ENCODE data around the gene CMTM6.
A peak's percentile ranks its signal among the peaks of the same experiment; 100 is the strongest.

CMTM6 gene

GRCh38 chr3:32438596-32439344 is 63.9 kb downstream of the CMTM6 start:
- peaks cover 58% of the 10 kb centered on the region for H3K4me1 Mint-ChIP-seq
- DNase-seq (ENCODE audit: low spot score in 2 of 2): peak in 1 of 2 donors; percentile 51
- H3K4me3 Mint-ChIP-seq: peak overlapping the region; percentile 80
- H3K36me3 Mint-ChIP-seq: peaks cover 10% of the 10 kb centered on the region
- H3K27ac Mint-ChIP-seq: peak overlapping the region; percentile 99
- H3K9me3 Mint-ChIP-seq: no peaks in the 10 kb centered on the region
- H3K27me3 Mint-ChIP-seq: no peaks in the 10 kb centered on the region
- peak; percentile 88 for ATAC-seq (ENCODE audit: low read depth)

DNA sequence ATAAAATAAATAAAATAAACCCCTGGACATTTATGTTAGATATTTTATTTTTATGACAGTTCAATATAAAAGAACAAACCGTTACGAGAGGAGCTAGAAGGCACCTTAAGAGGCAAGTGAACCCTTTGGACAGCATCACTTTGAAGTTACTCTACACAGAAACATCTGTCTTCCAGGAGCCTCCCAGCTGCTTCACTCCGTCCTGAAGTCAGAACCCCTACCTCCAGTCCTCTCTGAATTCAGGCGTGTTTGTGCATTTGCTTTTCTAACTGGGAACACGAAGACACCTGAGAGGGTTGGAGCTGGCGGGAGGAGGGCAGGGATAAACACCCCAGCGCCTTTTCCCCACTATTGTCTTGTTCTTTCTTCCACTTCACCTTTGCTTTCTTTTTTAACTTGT is 64.8 kb downstream of the CMTM6 start:
- peak overlapping the region; percentile 99 for H3K27ac Mint-ChIP-seq
- peaks cover 5% of the 10 kb centered on the region for H3K36me3 Mint-ChIP-seq
- no peaks in the 10 kb centered on the region for H3K9me3 Mint-ChIP-seq
- no peak for DNase-seq (ENCODE audit: low spot score in 2 of 2)
- peaks cover 60% of the 10 kb centered on the region for H3K4me1 Mint-ChIP-seq
- H3K27me3 Mint-ChIP-seq: no peaks in the 10 kb centered on the region
- ATAC-seq (ENCODE audit: low read depth): no peak
- peak overlapping the region; percentile 51 for H3K4me3 Mint-ChIP-seq

DNA sequence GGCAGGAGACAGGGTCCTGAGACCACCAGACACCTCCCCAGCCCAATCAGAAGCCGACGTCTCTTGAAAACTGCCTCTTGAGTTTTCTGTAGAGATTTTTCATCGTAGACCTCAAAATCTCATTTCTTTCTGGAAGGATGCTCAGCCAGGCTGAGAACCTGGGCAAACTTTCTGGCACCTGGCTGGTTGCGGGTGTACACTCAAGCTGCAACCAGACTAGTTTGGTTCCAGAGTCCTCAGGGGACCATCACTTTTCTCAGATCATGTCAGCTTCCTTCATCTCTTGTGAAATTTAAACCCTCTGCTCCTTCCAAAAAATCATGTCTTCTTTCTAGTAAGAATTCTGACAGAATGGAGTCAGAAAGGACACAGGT is 65.8 kb downstream of the CMTM6 start:
- Mint-ChIP-seq H3K4me3 (no peak overlapping the region), H3K27ac (peak overlapping the region; percentile 30), H3K9me3 (no peaks in the 10 kb centered on the region), H3K36me3 (peaks cover 3% of the 10 kb centered on the region), H3K27me3 (no peaks in the 10 kb centered on the region), H3K4me1 (peaks cover 59% of the 10 kb centered on the region)
- ATAC-seq (ENCODE audit: low read depth) (peak; percentile 33), DNase-seq (ENCODE audit: low spot score in 2 of 2) (no peak)

DNA sequence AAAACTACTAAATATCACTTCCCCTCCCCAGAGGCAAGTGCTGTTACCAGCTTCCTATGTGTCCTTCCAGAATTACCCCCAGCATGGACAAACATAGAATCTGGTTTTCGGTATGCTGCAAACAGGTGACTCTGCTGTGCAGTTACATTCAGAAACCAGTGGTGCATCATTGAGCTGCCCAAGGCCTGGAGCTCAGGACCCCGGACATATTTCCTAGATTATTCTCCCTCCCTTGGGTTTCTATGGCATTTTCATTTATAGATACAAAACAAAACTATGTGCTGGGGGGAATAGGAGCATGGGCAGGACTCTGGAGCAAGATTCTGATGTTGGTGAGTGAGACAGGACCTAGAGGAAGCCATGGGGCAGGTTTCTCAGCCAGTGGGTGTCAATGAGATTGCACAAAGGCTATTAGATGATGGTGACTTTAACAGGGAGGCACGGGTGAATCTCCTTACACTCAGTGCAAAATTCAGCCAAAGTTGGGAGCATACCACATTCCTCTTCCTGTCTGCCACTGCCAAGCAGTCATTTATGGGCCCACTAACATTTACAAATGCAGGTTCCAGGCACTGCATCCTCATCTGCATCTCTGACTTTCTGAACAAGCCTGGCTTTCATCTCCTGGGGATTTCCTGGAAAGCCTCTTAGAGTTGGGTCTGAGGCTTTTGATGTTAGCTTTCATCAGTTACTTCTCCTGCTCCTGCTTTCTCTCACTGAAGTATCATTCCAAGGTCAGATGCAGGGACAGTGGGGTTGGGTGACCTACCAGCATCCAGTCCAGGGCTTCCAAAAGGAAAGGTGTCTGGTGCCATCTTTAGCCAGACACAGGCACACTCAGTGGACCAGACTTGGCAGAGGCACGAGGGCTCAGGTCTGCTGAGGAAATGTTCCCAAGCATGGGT is 66.5 kb downstream of the CMTM6 start:
- ATAC-seq (ENCODE audit: low read depth): no peak
- no peak for DNase-seq (ENCODE audit: low spot score in 2 of 2)
- H3K4me1 Mint-ChIP-seq: peaks cover 53% of the 10 kb centered on the region

DNA sequence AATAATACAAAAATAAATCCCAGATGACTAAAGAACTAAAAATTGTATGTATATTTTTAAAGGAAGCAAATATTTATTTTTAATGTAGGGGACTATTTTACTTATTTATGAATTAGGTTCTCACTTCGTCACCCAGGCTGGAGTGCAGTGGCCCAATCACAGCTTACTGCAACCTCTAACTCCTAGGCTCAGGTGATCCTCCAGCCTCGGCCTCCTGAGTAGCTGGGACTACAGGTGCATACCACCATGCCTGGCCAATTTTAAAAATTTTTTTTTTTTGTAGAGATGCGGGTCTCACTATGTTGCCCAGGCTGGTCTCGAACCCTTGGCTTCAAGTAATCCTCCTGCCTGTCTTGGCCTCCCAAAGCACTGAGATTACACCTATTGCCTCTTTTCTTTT is 68.4 kb downstream of the CMTM6 start:
- Mint-ChIP-seq H3K36me3 (peaks cover 3% of the 10 kb centered on the region), H3K27me3 (no peaks in the 10 kb centered on the region), H3K4me3 (no peak overlapping the region), H3K27ac (no peak overlapping the region), H3K9me3 (no peaks in the 10 kb centered on the region), H3K4me1 (peaks cover 50% of the 10 kb centered on the region)
- ATAC-seq (ENCODE audit: low read depth) (no peak), DNase-seq (ENCODE audit: low spot score in 2 of 2) (no peak)

More for the DNA sequence above, 66.5 kb downstream of the CMTM6 start:
- peaks cover 3% of the 10 kb centered on the region for H3K36me3 Mint-ChIP-seq
- H3K4me3 Mint-ChIP-seq: no peak overlapping the region
- H3K27ac Mint-ChIP-seq: peak overlapping the region; percentile 30
- H3K27me3 Mint-ChIP-seq: no peaks in the 10 kb centered on the region
- H3K9me3 Mint-ChIP-seq: no peaks in the 10 kb centered on the region

- ATAC-seq (ENCODE audit: low read depth) (peak; percentile 33), DNase-seq (ENCODE audit: low spot score in 2 of 2) (no peak)
- Mint-ChIP-seq H3K27ac (peak overlapping the region; percentile 92), H3K4me1 (peaks cover 51% of the 10 kb centered on the region), H3K4me3 (peak overlapping the region; percentile 66), H3K27me3 (no peaks in the 10 kb centered on the region), H3K9me3 (no peaks in the 10 kb centered on the region), H3K36me3 (peaks cover 3% of the 10 kb centered on the region)
Observed at GRCh38 chr3:32432711-32433530, 69.7 kb downstream of the CMTM6 start.

DNA sequence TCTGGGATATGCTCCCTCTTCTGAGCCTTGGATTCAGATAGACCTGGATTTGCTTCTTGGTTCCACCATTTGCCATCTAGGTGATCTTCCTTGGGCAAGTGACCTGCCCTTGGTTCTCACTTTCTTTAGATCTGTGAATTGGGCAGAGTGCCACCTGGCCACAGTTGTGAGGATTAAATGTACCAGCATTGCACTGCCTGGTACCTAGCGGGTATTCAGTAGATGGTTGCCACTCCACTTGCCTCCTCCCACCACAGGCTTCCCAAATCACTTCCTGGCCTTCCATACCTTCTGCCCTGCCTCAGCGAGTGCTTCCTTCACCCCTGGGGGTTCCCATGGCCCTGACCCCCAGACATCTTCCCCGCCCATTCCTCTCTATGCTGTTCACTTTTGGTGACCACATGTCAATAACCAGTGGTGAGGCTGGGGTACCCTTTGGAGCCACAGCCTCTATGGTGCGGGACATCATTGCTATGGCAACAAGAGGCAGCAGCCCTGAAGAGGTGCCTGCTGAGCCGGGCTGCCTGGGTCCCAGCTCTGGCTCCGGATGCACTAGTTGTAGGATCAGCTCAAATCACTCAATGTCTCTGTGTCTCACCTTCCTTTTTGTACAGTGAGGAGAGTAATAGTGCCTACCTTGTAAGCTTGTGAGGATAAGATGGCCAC is 70.5 kb downstream of the CMTM6 start:
- H3K36me3 Mint-ChIP-seq: peaks cover 3% of the 10 kb centered on the region
- ATAC-seq (ENCODE audit: low read depth): no peak
- H3K27me3 Mint-ChIP-seq: no peaks in the 10 kb centered on the region
- DNase-seq (ENCODE audit: low spot score in 2 of 2): no peak
- no peaks in the 10 kb centered on the region for H3K9me3 Mint-ChIP-seq
- peaks cover 57% of the 10 kb centered on the region for H3K4me1 Mint-ChIP-seq
- H3K4me3 Mint-ChIP-seq: no peak overlapping the region
- H3K27ac Mint-ChIP-seq: peak overlapping the region; percentile 92

DNA sequence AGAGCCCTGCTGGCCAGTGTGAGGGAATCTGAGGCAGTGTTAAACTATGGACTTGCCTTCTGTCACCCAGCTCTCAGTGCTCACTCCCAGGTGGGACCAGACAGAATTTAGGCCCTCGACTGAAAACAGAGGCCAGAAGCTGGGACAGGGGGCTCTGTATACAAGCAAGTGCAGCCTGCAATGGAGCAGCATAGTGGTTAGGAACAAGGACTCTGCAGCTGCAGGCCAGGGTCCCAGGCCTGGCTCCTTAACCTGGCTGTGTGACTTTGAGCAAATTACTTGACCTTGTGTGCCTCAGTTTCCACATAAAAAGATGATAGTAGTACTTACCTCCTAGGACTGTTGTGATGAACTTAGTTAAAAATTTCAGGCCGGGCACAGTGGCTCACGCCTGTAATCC is 71.2 kb downstream of the CMTM6 start:
- H3K27ac Mint-ChIP-seq: peak overlapping the region; percentile 58
- H3K9me3 Mint-ChIP-seq: no peaks in the 10 kb centered on the region
- H3K36me3 Mint-ChIP-seq: peaks cover 3% of the 10 kb centered on the region
- H3K4me3 Mint-ChIP-seq: no peak overlapping the region
- ATAC-seq (ENCODE audit: low read depth): no peak
- H3K27me3 Mint-ChIP-seq: no peaks in the 10 kb centered on the region
- peaks cover 53% of the 10 kb centered on the region for H3K4me1 Mint-ChIP-seq
- no peak for DNase-seq (ENCODE audit: low spot score in 2 of 2)
